Measurements from ENCODE around the gene LRRC36. TPM values are rescaled to one million over a fixed set of nuclear protein-coding genes. Genes with fewer than 3 reads are reported as not detected.

Gene LRRC36
- polyA plus RNA-seq, 1 donor (not counting 4 experiments of a cell fraction or from before 2014, with no cell fraction given): not detected

GRCh38 chr16:67400901-67401300, 74.3 kb downstream of the LRRC36 start:
- Histone ChIP-seq H4K20me1 (ENCODE audit: control insufficient read depth, extremely low read depth, insufficient read depth, low read length) (no peaks in the 10 kb centered on the region), H3K27me3 (ENCODE audit: control insufficient read depth, extremely low read depth, insufficient read depth, low read length) (no peaks in the 10 kb centered on the region), H2AFZ (ENCODE audit: control insufficient read depth, low read length) (no peak overlapping the region), H3K4me1 (ENCODE audit: control insufficient read depth, extremely low read depth, insufficient read depth, low read length) (peaks cover 50% of the 10 kb centered on the region), H3K9me1 (ENCODE audit: control insufficient read depth, extremely low read depth, insufficient read depth, low read length) (no peaks in the 10 kb centered on the region), H3K4me2 (ENCODE audit: control insufficient read depth, extremely low read depth, insufficient read depth, low read depth, low read length) (no peak overlapping the region), H3K4me3 (ENCODE audit: control insufficient read depth in 2 of 3, extremely low read depth in 1 of 3, insufficient read depth in 2 of 3, low read depth in 1 of 3, low read length in 3 of 3) (no peak overlapping the region), H3K36me3 (ENCODE audit: control insufficient read depth in 2 of 2, extremely low read depth in 1 of 2, insufficient read depth in 2 of 2, low read length in 2 of 2) (no peaks in the 10 kb centered on the region), H3K9me3 (ENCODE audit: control insufficient read depth, low read depth, low read length) (no peaks in the 10 kb centered on the region), H3K9ac (ENCODE audit: control insufficient read depth, extremely low read depth, insufficient read depth, low read length) (no peak overlapping the region), H3K79me2 (ENCODE audit: control insufficient read depth, insufficient read depth, low read length) (no peaks in the 10 kb centered on the region), H3K27ac (ENCODE audit: control insufficient read depth, insufficient read depth, low read length) (no peak overlapping the region)
- dilution Hi-C loops (cut with MboI; ENCODE audit: extremely low pct_ligation_motif_present, low sequenced_read_pairs): no loop called here
- no peak for TF ChIP-seq EZH2 (IDR thresholded peaks at IDR 0.05; ENCODE audit: low read length)
- TF ChIP-seq CTCF (optimal IDR thresholded peaks at IDR 0.05 in 1 of 3, IDR thresholded peaks at IDR 0.05 in 1 of 3, conservative IDR thresholded peaks at IDR 0.05 in 1 of 3; ENCODE audit: extremely low read depth in 1 of 3, insufficient read depth in 2 of 3, low read length in 3 of 3): no peak
- DNase-seq (ENCODE audit: low read depth, low spot score): no peak
- FAIRE-seq: no peak

- dilution Hi-C loops (cut with MboI; ENCODE audit: extremely low pct_ligation_motif_present, low sequenced_read_pairs): no loop called here
- Histone ChIP-seq H3K9me3 (ENCODE audit: control insufficient read depth, low read depth, low read length) (no peaks in the 10 kb centered on the region), H3K27ac (ENCODE audit: control insufficient read depth, insufficient read depth, low read length) (peak overlapping the region; percentile 99), H3K79me2 (ENCODE audit: control insufficient read depth, insufficient read depth, low read length) (no peaks in the 10 kb centered on the region), H3K4me3 (ENCODE audit: control insufficient read depth in 2 of 3, extremely low read depth in 1 of 3, insufficient read depth in 2 of 3, low read depth in 1 of 3, low read length in 3 of 3) (peak overlapping the region in 1 of 3 experiments; percentile 19), H3K27me3 (ENCODE audit: control insufficient read depth, extremely low read depth, insufficient read depth, low read length) (no peaks in the 10 kb centered on the region), H2AFZ (ENCODE audit: control insufficient read depth, low read length) (peak overlapping the region; percentile 67), H3K4me2 (ENCODE audit: control insufficient read depth, extremely low read depth, insufficient read depth, low read depth, low read length) (peak overlapping the region; percentile 82), H4K20me1 (ENCODE audit: control insufficient read depth, extremely low read depth, insufficient read depth, low read length) (no peaks in the 10 kb centered on the region), H3K36me3 (ENCODE audit: control insufficient read depth in 2 of 2, extremely low read depth in 1 of 2, insufficient read depth in 2 of 2, low read length in 2 of 2) (no peaks in the 10 kb centered on the region), H3K4me1 (ENCODE audit: control insufficient read depth, extremely low read depth, insufficient read depth, low read length) (peaks cover 46% of the 10 kb centered on the region), H3K9ac (ENCODE audit: control insufficient read depth, extremely low read depth, insufficient read depth, low read length) (peak overlapping the region; percentile 82), H3K9me1 (ENCODE audit: control insufficient read depth, extremely low read depth, insufficient read depth, low read length) (no peaks in the 10 kb centered on the region)
- TF ChIP-seq CTCF (optimal IDR thresholded peaks at IDR 0.05 in 1 of 3, IDR thresholded peaks at IDR 0.05 in 1 of 3, conservative IDR thresholded peaks at IDR 0.05 in 1 of 3; ENCODE audit: extremely low read depth in 1 of 3, insufficient read depth in 2 of 3, low read length in 3 of 3) (no peak), EZH2 (IDR thresholded peaks at IDR 0.05; ENCODE audit: low read length) (no peak)
- DNase-seq (ENCODE audit: low read depth, low spot score) (no peak), FAIRE-seq (no peak)
Measured at GRCh38 chr16:67403976-67404555, 77.5 kb downstream of the LRRC36 start.

Data from keratinocyte (primary cell).